H9 (cell line): Measurements from ENCODE around the gene FAM72B. TPM values are rescaled to one million over a fixed set of nuclear protein-coding genes. Genes with fewer than 3 reads are reported as not detected.
"Not testable (repeated sequence)": the region's sequence is repeated elsewhere in the genome, so short reads cannot be mapped to it uniquely, and the experiment has no call there.

Source experiments
- DNase-seq: peaks from one replicate; pipeline ENCODE4 v3.0.0-alpha.2; 2017
- H2AFZ ChIP-seq: one replicate; pipeline ENCODE4 v1.6.1; 2013; ENCODE audit warnings: mild to moderate bottlenecking, low read length, control low read depth, moderate library complexity
- H2AK5ac ChIP-seq: 2 replicates; pipeline ENCODE4 v1.6.1; 2013; ENCODE audit warnings: low read length, control low read depth, mixed read lengths; ENCODE audit not compliant: insufficient read length
- H2BK120ac ChIP-seq: one replicate; pipeline ENCODE4 v1.6.1; 2013; ENCODE audit warnings: low read depth, mild to moderate bottlenecking, low read length, control low read depth, inconsistent platforms; ENCODE audit not compliant: poor library complexity, severe bottlenecking
- H2BK12ac ChIP-seq: 2 replicates; pipeline ENCODE4 v1.6.1; 2013; ENCODE audit warnings: low read length, control low read depth, mixed read lengths, low read depth; ENCODE audit not compliant: insufficient read length
- H2BK15ac ChIP-seq: 2 replicates; pipeline ENCODE4 v1.6.1; 2013; ENCODE audit warnings: low read depth, low read length, control low read depth
- H2BK20ac ChIP-seq: one replicate; pipeline ENCODE4 v1.6.1; 2013; ENCODE audit warnings: low read depth, mild to moderate bottlenecking, low read length, control low read depth, inconsistent platforms; ENCODE audit not compliant: poor library complexity, severe bottlenecking
- H2BK5ac ChIP-seq: 2 replicates; pipeline ENCODE4 v1.6.1; 2013; ENCODE audit warnings: low read length, control low read depth, mixed read lengths; ENCODE audit not compliant: insufficient read length
- H3K14ac ChIP-seq: 2 replicates; pipeline ENCODE4 v1.6.1; 2013; ENCODE audit warnings: low read length, control low read depth; ENCODE audit not compliant: insufficient read depth
- H3K18ac ChIP-seq: 2 replicates; pipeline ENCODE4 v1.6.1; 2013; ENCODE audit warnings: low read depth, mild to moderate bottlenecking, mixed read lengths, low read length, control low read depth; ENCODE audit not compliant: insufficient read length
- H3K23ac ChIP-seq: 2 replicates; pipeline ENCODE4 v1.6.1; 2013; ENCODE audit warnings: low read length, control low read depth, mixed read lengths, low read depth; ENCODE audit not compliant: insufficient read length
- H3K23me2 ChIP-seq: 2 replicates; pipeline ENCODE4 v1.6.1; 2013; ENCODE audit warnings: low read depth, mild to moderate bottlenecking, mixed read lengths, low read length, control low read depth; ENCODE audit not compliant: insufficient read length, poor library complexity, severe bottlenecking
- H3K27ac ChIP-seq: 2 replicates; pipeline ENCODE4 v1.5.1; 2013; ENCODE audit warnings: low read length, control low read depth, mixed read lengths, low read depth; ENCODE audit not compliant: insufficient read length
- H3K27me3 ChIP-seq: 2 replicates; pipeline ENCODE4 v1.6.1; 2013; ENCODE audit warnings: low read length, control low read depth, inconsistent platforms; ENCODE audit not compliant: insufficient read depth
- H3K4ac ChIP-seq: 2 replicates; pipeline ENCODE4 v1.6.1; 2013; ENCODE audit warnings: low read depth, mild to moderate bottlenecking, control low read depth, inconsistent platforms, low read length, moderate library complexity
- H3K4me1 ChIP-seq: 2 replicates; pipeline ENCODE4 v1.6.1; 2013; ENCODE audit warnings: low read length, control low read depth, inconsistent platforms; ENCODE audit not compliant: insufficient read depth
- H3K4me2 ChIP-seq: 2 replicates; pipeline ENCODE4 v1.6.1; 2013; ENCODE audit warnings: low read length, control low read depth, mixed read lengths; ENCODE audit not compliant: insufficient read length, insufficient read depth
- H3K56ac ChIP-seq: 2 replicates; pipeline ENCODE4 v1.6.1; 2013; ENCODE audit warnings: low read depth, mild to moderate bottlenecking, mixed read lengths, low read length, control low read depth; ENCODE audit not compliant: insufficient read length
- H3K79me1 ChIP-seq: 2 replicates; pipeline ENCODE4 v1.6.1; 2013; ENCODE audit warnings: low read depth, mild to moderate bottlenecking, moderate library complexity, low read length, control low read depth, inconsistent platforms; ENCODE audit not compliant: insufficient read depth, poor library complexity, severe bottlenecking
- H3K79me2 ChIP-seq: 2 replicates; pipeline ENCODE4 v1.6.1; 2013; ENCODE audit warnings: low read length, control low read depth, inconsistent platforms; ENCODE audit not compliant: insufficient read depth
- H3K9ac ChIP-seq: 2 replicates; pipeline ENCODE4 v1.6.1; 2013; ENCODE audit warnings: low read length, control low read depth, mixed read lengths; ENCODE audit not compliant: insufficient read length; ENCODE audit errors: extremely low read depth
- H3K9me3 ChIP-seq: one replicate; pipeline ENCODE4 v1.6.1; 2013; ENCODE audit warnings: low read depth, low read length, inconsistent platforms; ENCODE audit not compliant: control insufficient read depth
- H3T11ph ChIP-seq: one replicate; pipeline ENCODE4 v1.6.1; 2013; ENCODE audit warnings: mild to moderate bottlenecking, low read length, control low read depth, inconsistent platforms
- H4K20me1 ChIP-seq: one replicate; pipeline ENCODE4 v1.6.1; 2013; ENCODE audit not compliant: control insufficient read depth, insufficient read length, insufficient read depth
- H4K5ac ChIP-seq: 2 replicates; pipeline ENCODE4 v1.6.1; 2013; ENCODE audit warnings: low read depth, mild to moderate bottlenecking, mixed read lengths, low read length, control low read depth; ENCODE audit not compliant: insufficient read length
- H4K8ac ChIP-seq: replicated peaks from 2 replicates; pipeline ENCODE4 v1.6.1; 2013; ENCODE audit warnings: low read length, control low read depth, mixed read lengths, low read depth; ENCODE audit not compliant: insufficient read length
- H4K91ac ChIP-seq: 2 replicates; pipeline ENCODE4 v1.6.1; 2013; ENCODE audit warnings: low read depth, mild to moderate bottlenecking, moderate library complexity, mixed read lengths, low read length, control low read depth; ENCODE audit not compliant: insufficient read length
- H3K27ac Mint-ChIP-seq, 3 experiments: 2 replicates in 2 of 3; 3 replicates in 1 of 3; pipeline ENCODE4 v1.8.0; 2020 to 2021; ENCODE audit warnings: mixed read lengths in 3 of 3, mild to moderate bottlenecking in 1 of 3, moderate library complexity in 1 of 3
- H3K27me3 Mint-ChIP-seq: 2 replicates; pipeline ENCODE4 v1.8.0; 2021; ENCODE audit warnings: low read depth, mild to moderate bottlenecking, moderate library complexity, mixed read lengths
- H3K36me3 Mint-ChIP-seq, 3 experiments: 2 replicates in 2 of 3; 3 replicates in 1 of 3; pipeline ENCODE4 v1.8.0; 2020 to 2021; ENCODE audit warnings: low read depth in 3 of 3, mixed read lengths in 3 of 3; ENCODE audit not compliant: insufficient read depth in 1 of 3
- H3K4me1 Mint-ChIP-seq, 2 experiments: 2 replicates each; pipeline ENCODE4 v1.8.0; 2020; ENCODE audit warnings: mixed read lengths in 2 of 2
- H3K4me3 Mint-ChIP-seq, 2 experiments: 2 replicates in 1 of 2; 3 replicates in 1 of 2; pipeline ENCODE4 v1.8.0; 2020 to 2021; ENCODE audit warnings: mild to moderate bottlenecking in 2 of 2, mixed read lengths in 2 of 2, moderate library complexity in 1 of 2
- H3K9me3 Mint-ChIP-seq, 2 experiments: 2 replicates in 1 of 2; 3 replicates in 1 of 2; pipeline ENCODE4 v1.8.0; 2020; ENCODE audit warnings: mild to moderate bottlenecking in 2 of 2, mixed read lengths in 2 of 2, moderate library complexity in 1 of 2
- WGBS: extraction: QIAGEN DNeasy Blood & Tissue Kit; methylation state at CpG from one replicate; pipeline ENCODE4 v1.1.7; 2013; ENCODE audit warnings: missing lambda C conversion rate, low lambda C conversion rate, mixed read lengths; ENCODE audit not compliant: insufficient read length; ENCODE audit errors: extremely low coverage; 5-methylcytosine and 5-hydroxymethylcytosine counted together
- total RNA-seq: library from RNA; stranded (reverse); gene quantifications from 2 replicates; pipeline ENCODE4 v1.2.1, GENCODE V29; 2021

FAM72B gene
- total RNA-seq, 1 experiment from 2014 or later, result 8.5 TPM

GRCh38 chr1:121216676-121217075 lies 32.5 kb upstream of the FAM72B start:
- H2BK5ac ChIP-seq, H3K4me1 Mint-ChIP-seq, H3K79me1 ChIP-seq, H3K27ac ChIP-seq, H3K18ac ChIP-seq, H3K9me3 ChIP-seq, H3K9me3 Mint-ChIP-seq, DNase-seq, H3K14ac ChIP-seq, H3K27me3 Mint-ChIP-seq, H2BK15ac ChIP-seq, H3K23me2 ChIP-seq, H4K5ac ChIP-seq, H3K4me3 Mint-ChIP-seq, H3K27me3 ChIP-seq, H3T11ph ChIP-seq, H3K79me2 ChIP-seq, H3K56ac ChIP-seq, H2AK5ac ChIP-seq, H2BK120ac ChIP-seq, H4K8ac ChIP-seq, H2BK20ac ChIP-seq, H2BK12ac ChIP-seq, H4K20me1 ChIP-seq, H3K23ac ChIP-seq, H3K27ac Mint-ChIP-seq, H3K4me2 ChIP-seq, H2AFZ ChIP-seq, H4K91ac ChIP-seq, H3K36me3 Mint-ChIP-seq, H3K9ac ChIP-seq, H3K4me1 ChIP-seq, H3K4ac ChIP-seq: not testable (repeated sequence)
- no CpG with 5 or more reads among the region's 1 CpG for WGBS

DNA sequence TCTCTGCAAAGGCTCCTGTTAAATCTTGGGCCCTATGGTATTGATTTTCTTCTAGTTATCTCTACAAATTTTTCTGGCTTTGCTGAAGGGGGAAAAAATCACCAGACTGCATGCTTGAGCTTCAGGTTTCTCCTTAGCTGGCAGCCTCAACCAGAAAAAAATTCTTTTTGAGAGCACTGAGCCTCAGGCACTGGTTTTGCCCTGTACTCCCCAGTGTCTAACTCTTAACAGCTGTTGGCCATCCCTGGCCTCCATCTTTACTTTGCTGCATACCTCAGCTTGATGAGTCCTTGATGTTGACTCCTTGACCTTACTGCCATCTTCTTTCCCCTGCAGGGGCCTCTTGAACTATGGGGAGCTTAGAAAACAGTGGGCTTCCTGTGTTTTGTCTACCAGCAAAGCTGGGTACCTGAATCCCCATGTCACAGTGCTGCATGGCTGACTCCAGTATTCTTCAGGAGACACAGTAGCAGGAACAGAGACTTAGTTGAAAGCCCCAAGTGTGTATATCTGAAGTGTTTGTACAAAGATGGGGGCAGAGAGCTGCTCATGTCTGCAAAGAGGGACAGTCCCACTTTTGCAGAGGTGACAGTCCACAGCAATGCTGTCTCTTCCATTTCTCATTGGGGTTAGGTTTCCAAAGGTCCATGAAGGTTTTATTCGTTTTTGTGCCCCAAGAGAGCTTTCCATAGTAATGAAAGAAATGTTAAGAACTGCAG lies 31.7 kb upstream of the FAM72B start:
- H2AK5ac ChIP-seq, H3K4ac ChIP-seq, H3K27ac ChIP-seq, H3K14ac ChIP-seq, DNase-seq, H3T11ph ChIP-seq, H3K27me3 ChIP-seq, H3K27ac Mint-ChIP-seq, H2BK5ac ChIP-seq, H3K4me2 ChIP-seq, H3K79me1 ChIP-seq, H3K9me3 Mint-ChIP-seq, H3K23ac ChIP-seq, H2BK120ac ChIP-seq, H3K4me1 Mint-ChIP-seq, H3K9ac ChIP-seq, H3K79me2 ChIP-seq, H3K9me3 ChIP-seq, H3K56ac ChIP-seq, H3K4me1 ChIP-seq, H3K18ac ChIP-seq, H2BK15ac ChIP-seq, H4K20me1 ChIP-seq, H3K4me3 Mint-ChIP-seq, H2BK12ac ChIP-seq, H4K5ac ChIP-seq, H2AFZ ChIP-seq, H4K91ac ChIP-seq, H4K8ac ChIP-seq, H3K27me3 Mint-ChIP-seq, H3K36me3 Mint-ChIP-seq, H2BK20ac ChIP-seq, H3K23me2 ChIP-seq: not testable (repeated sequence)
- no CpG with 5 or more reads among the region's 1 CpG for WGBS
